HepG2 (cell line): ENCODE measurements around the gene IL17F. TPM values are rescaled to one million over a fixed set of nuclear protein-coding genes. Genes with fewer than 3 reads are reported as not detected.

Source experiments
- ASH2L ChIP-seq: fragments of 300-600, 200-600 bp; sonication (generic); IDR thresholded peaks from 2 replicates; pipeline ENCODE4 v1.7.0; 2017; ENCODE audit warnings: low read depth, mild to moderate bottlenecking, moderate library complexity, mixed read lengths, low read length; ENCODE audit not compliant: insufficient read length
- IRX3 ChIP-seq: sonication (generic); formaldehyde crosslinking; IDR thresholded peaks from 2 replicates; pipeline ENCODE4 v1.8.1; 2023; ENCODE audit warnings: mild to moderate bottlenecking, low read depth, missing genetic modification reagents, borderline replicate concordance
- NFE2 ChIP-seq: sonication (generic); formaldehyde crosslinking; IDR thresholded peaks from 2 replicates; pipeline ENCODE4 v1.4.0; 2020; ENCODE audit warnings: missing genetic modification reagents
- PHF20 ChIP-seq: sonication (generic); formaldehyde crosslinking; IDR thresholded peaks from 2 replicates; pipeline ENCODE4 v1.5.0; 2020; ENCODE audit warnings: mild to moderate bottlenecking, missing genetic modification reagents
- ZFYVE20 ChIP-seq: sonication (generic); formaldehyde crosslinking; IDR thresholded peaks from 2 replicates; pipeline ENCODE4 v1.8.0; 2023; ENCODE audit warnings: low read depth, mild to moderate bottlenecking, moderate library complexity, missing genetic modification reagents, borderline replicate concordance
- ZNF44 ChIP-seq: sonication (generic); formaldehyde crosslinking; IDR thresholded peaks from 2 replicates; pipeline ENCODE4 v1.5.1; 2020; ENCODE audit warnings: mild to moderate bottlenecking, missing genetic modification reagents
- ZNF510 ChIP-seq: sonication (generic); formaldehyde crosslinking; IDR thresholded peaks from 2 replicates; pipeline ENCODE4 v1.4.0; 2020; ENCODE audit warnings: low read depth, mild to moderate bottlenecking, missing genetic modification reagents
- ZNF619 ChIP-seq: sonication (generic); formaldehyde crosslinking; IDR thresholded peaks from 2 replicates; pipeline ENCODE4 v1.4.0; 2020; ENCODE audit warnings: mild to moderate bottlenecking, missing genetic modification reagents
- polyA plus RNA-seq, 8 experiments: library from polyadenylated mRNA; depleted of rRNA in 3 of 8; stranded (reverse) in 7 of 8; unstranded in 1 of 8; fragments of >200 nt; fragmentation: Illumina TruSeq in 4 of 8; extraction: Trizol in 4 of 8; gene quantifications; 2 replicates each; pipeline versions ENCODE4 v1.2.1 to v1.2.3, GENCODE V29; 2011 to 2016; ENCODE audit warnings: low read depth in 4 of 8, missing spikeins in 1 of 8, mixed read lengths in 1 of 8; ENCODE audit not compliant: insufficient read depth in 1 of 8
- total RNA-seq, 5 experiments: library from RNA; depleted of rRNA; stranded (reverse); fragments of >200 nt; fragmentation: Illumina TruSeq; extraction: Trizol; gene quantifications; 2 replicates each; pipeline ENCODE4 v1.2.3, GENCODE V29; 2016; ENCODE audit warnings: low read depth in 1 of 5
- TF ChIP-seq, protein P1 (sequence below): sonication (generic); formaldehyde crosslinking; IDR thresholded peaks from 2 replicates; pipeline ENCODE4 v1.4.0; 2020; ENCODE audit warnings: mild to moderate bottlenecking, missing genetic modification reagents
- TF ChIP-seq, protein P2 (sequence below): sonication (generic); formaldehyde crosslinking; IDR thresholded peaks from 2 replicates; pipeline ENCODE4 v1.4.0; 2020; ENCODE audit warnings: missing genetic modification reagents
- TF ChIP-seq, protein P3 (sequence below): sonication (generic); formaldehyde crosslinking; IDR thresholded peaks from 2 replicates; pipeline ENCODE4 v1.5.0; 2020; ENCODE audit warnings: missing genetic modification reagents, mild to moderate bottlenecking, borderline replicate concordance
- TF ChIP-seq, protein P4 (sequence below): sonication (generic); formaldehyde crosslinking; IDR thresholded peaks from 2 replicates; pipeline ENCODE4 v1.4.0; 2020; ENCODE audit warnings: low read depth, missing genetic modification reagents
- TF ChIP-seq, protein P5 (sequence below): sonication (generic); formaldehyde crosslinking; IDR thresholded peaks from 2 replicates; pipeline ENCODE4 v1.5.0; 2020; ENCODE audit warnings: missing genetic modification reagents

The IL17F gene
- total and polyA plus RNA-seq, 2 of the 13 experiments (the other 11 are each of a cell fraction or from before 2014, with no cell fraction given) = not detected

DNA sequence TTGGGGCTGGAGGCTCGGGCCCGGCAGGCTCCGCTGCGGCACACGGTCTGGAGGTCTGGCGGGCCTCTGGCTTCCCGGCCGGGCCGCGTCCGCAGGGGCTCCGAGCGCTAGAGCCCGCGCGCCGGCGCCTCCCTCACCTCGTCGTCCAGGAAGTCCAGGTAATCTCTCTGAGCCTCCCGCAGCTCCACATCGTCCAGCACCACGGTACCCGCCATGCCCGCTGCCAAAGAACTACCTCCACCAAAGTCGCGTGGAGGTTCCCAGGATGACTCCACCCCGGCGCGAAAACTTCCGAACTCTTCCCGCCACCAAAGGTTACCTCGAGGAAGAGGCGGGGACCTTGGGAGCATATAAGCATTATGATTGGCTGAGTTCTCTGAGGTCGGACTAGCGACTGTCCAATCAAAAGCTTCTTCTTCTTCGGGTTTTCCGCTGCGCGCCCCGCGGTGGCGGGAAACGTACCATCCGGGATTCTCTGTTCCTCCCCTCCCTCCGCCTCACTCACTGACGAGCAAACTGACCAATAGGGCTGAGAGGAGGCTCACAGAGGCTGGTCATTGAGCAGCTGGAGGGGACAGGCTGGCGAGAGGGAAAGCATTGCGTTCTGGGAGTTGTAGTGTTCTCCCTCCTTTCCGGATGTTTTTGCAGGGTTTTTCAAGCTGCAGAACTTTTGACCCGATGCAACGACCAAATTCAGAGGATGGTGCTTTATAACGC lies 40.3 kb upstream of the IL17F start, which contains the start of gene MCM3 (continued):
- TF ChIP-seq, protein P1, sequence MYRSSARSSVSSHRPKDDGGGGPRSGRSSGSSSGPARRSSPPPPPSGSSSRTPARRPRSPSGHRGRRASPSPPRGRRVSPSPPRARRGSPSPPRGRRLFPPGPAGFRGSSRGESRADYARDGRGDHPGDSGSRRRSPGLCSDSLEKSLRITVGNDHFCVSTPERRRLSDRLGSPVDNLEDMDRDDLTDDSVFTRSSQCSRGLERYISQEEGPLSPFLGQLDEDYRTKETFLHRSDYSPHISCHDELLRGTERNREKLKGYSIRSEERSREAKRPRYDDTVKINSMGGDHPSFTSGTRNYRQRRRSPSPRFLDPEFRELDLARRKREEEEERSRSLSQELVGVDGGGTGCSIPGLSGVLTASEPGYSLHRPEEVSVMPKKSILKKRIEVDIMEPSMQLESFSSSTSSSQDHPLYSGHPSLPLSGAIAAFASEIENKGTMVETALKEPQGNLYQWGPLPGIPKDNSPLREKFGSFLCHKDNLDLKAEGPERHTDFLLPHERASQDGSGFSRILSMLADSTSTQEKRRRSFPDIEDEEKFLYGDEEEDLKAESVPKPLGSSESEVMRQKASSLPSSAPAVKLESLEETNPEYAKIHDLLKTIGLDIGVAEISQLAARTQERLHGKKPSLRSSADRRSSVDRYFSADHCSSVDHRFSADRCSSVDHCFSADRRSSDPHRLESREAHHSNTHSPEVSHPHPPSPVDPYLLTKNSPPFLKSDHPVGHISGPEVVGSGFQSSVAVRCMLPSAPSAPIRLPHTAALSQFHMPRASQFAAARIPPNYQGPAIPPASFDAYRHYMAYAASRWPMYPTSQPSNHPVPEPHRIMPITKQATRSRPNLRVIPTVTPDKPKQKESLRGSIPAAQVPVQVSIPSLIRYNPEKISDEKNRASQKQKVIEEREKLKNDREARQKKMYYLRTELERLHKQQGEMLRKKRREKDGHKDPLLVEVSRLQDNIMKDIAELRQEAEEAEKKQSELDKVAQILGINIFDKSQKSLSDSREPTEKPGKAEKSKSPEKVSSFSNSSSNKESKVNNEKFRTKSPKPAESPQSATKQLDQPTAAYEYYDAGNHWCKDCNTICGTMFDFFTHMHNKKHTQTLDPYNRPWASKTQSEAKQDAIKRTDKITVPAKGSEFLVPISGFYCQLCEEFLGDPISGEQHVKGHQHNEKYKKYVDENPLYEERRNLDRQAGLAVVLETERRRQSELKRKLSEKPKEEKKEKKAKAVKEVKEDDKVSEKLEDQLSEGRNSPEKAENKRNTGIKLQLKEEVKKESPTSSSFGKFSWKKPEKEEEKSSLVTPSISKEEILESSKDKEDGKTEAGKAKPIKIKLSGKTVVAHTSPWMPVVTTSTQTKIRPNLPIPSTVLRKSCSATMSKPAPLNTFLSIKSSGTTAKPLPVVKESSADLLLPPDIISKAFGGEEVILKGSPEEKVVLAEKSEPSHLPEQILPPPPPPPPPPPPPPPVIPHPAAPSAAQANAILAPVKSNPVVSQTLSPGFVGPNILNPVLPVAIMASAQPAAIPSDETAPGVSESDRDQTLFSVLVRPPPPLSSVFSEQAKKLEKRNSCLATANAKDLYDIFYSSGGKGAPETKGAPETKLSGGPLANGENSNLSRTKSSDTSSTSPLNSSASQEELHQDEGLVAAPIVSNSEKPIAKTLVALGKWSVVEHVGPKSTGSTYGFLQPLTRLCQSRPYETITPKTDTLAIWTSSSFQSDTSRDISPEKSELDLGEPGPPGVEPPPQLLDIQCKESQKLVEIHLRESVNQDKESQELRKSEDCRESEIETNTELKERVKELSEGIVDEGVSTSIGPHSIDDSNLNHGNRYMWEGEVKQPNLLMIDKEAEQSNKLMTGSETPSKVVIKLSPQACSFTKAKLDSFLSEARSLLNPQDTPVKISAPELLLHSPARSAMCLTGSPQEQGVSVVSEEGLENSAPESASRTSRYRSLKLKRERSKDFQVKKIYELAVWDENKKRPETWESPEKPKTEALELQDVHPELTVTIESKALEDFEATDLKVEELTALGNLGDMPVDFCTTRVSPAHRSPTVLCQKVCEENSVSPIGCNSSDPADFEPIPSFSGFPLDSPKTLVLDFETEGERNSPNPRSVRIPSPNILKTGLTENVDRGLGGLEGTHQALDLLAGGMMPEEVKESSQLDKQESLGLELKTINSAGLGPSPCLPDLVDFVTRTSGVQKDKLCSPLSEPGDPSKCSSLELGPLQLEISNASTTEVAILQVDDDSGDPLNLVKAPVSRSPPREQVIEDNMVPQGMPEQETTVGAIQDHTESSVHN (CRISPR knock-in tag) = no peak
- TF ChIP-seq ZNF510 (CRISPR knock-in tag) (no peak; the same call in 1 of the 2 replicates), ZNF44 (CRISPR knock-in tag) (peak; percentile 63; the same call in 1 of the 2 replicates), NFE2 (CRISPR knock-in tag) (no peak), ASH2L (peak; percentile 95), ZFYVE20 (peak; percentile 83), IRX3 (peak; percentile 95), PHF20 (peak; percentile 80), ZNF619 (CRISPR knock-in tag) (no peak)
- TF ChIP-seq, protein P2, sequence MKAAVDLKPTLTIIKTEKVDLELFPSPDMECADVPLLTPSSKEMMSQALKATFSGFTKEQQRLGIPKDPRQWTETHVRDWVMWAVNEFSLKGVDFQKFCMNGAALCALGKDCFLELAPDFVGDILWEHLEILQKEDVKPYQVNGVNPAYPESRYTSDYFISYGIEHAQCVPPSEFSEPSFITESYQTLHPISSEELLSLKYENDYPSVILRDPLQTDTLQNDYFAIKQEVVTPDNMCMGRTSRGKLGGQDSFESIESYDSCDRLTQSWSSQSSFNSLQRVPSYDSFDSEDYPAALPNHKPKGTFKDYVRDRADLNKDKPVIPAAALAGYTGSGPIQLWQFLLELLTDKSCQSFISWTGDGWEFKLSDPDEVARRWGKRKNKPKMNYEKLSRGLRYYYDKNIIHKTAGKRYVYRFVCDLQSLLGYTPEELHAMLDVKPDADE (CRISPR knock-in tag) = no peak
- TF ChIP-seq, protein P3, sequence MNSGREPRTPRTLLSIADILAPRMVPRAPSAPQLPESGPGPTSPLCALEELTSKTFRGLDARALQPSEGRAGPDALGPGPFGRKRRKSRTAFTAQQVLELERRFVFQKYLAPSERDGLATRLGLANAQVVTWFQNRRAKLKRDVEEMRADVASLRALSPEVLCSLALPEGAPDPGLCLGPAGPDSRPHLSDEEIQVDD (CRISPR knock-in tag) = 0 out of 2 replicates have a peak, but pooled peaks have one; percentile 24
- TF ChIP-seq, protein P4, sequence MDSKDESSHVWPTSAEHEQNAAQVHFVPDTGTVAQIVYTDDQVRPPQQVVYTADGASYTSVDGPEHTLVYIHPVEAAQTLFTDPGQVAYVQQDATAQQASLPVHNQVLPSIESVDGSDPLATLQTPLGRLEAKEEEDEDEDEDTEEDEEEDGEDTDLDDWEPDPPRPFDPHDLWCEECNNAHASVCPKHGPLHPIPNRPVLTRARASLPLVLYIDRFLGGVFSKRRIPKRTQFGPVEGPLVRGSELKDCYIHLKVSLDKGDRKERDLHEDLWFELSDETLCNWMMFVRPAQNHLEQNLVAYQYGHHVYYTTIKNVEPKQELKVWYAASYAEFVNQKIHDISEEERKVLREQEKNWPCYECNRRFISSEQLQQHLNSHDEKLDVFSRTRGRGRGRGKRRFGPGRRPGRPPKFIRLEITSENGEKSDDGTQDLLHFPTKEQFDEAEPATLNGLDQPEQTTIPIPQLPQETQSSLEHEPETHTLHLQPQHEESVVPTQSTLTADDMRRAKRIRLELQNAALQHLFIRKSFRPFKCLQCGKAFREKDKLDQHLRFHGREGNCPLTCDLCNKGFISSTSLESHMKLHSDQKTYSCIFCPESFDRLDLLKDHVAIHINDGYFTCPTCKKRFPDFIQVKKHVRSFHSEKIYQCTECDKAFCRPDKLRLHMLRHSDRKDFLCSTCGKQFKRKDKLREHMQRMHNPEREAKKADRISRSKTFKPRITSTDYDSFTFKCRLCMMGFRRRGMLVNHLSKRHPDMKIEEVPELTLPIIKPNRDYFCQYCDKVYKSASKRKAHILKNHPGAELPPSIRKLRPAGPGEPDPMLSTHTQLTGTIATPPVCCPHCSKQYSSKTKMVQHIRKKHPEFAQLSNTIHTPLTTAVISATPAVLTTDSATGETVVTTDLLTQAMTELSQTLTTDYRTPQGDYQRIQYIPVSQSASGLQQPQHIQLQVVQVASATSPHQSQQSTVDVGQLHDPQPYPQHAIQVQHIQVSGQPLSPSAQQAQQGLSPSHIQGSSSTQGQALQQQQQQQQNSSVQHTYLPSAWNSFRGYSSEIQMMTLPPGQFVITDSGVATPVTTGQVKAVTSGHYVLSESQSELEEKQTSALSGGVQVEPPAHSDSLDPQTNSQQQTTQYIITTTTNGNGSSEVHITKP (CRISPR knock-in tag) = peak; percentile 48; the same call in 1 of the 2 replicates
- TF ChIP-seq, protein P5, sequence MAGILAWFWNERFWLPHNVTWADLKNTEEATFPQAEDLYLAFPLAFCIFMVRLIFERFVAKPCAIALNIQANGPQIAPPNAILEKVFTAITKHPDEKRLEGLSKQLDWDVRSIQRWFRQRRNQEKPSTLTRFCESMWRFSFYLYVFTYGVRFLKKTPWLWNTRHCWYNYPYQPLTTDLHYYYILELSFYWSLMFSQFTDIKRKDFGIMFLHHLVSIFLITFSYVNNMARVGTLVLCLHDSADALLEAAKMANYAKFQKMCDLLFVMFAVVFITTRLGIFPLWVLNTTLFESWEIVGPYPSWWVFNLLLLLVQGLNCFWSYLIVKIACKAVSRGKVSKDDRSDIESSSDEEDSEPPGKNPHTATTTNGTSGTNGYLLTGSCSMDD = no peak
